Measurements from ENCODE around the gene OLFML3.

DNA sequence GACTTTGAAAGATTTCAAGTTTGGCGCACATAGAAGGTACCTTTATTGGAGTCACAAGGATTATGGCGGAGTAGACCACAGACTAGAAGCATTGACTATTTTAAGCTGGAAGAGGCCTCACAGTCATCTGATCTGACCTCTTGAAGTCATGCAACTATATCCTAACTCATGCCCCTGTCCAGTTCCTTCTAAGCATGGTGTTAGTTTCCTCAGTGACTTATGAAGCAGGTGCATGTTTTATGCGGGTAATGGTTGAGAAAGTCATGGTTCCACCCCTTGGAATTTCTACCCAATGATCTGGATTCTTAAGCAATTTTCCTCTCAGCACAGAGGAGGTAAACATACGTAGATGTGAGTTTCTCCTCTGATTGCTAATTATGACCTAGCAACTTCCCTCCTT lies 11.7 kb downstream of the OLFML3 start:
- no peak for TF ChIP-seq ZFP41 (CRISPR knock-in tag; IDR thresholded peaks at IDR 0.05; ENCODE audit: borderline replicate concordance)
- TF ChIP-seq GPN1 (CRISPR knock-in tag; IDR thresholded peaks at IDR 0.05; ENCODE audit: borderline replicate concordance), result no peak
- TF ChIP-seq ZNF143 (CRISPR knock-in tag; IDR thresholded peaks at IDR 0.05), result no peak
- TF ChIP-seq, protein P1, sequence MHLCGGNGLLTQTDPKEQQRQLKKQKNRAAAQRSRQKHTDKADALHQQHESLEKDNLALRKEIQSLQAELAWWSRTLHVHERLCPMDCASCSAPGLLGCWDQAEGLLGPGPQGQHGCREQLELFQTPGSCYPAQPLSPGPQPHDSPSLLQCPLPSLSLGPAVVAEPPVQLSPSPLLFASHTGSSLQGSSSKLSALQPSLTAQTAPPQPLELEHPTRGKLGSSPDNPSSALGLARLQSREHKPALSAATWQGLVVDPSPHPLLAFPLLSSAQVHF (CRISPR knock-in tag; IDR thresholded peaks at IDR 0.05), result no peak
- TF ChIP-seq KDM3A (CRISPR knock-in tag; IDR thresholded peaks at IDR 0.05; ENCODE audit: low read depth), result no peak
- no peak for TF ChIP-seq EP300 (IDR thresholded peaks at IDR 0.05; ENCODE audit: low read depth in 2 of 2, low read length in 2 of 2)
- TF ChIP-seq EP300 (CRISPR knock-in tag; IDR thresholded peaks at IDR 0.05; ENCODE audit: borderline replicate concordance), result no peak
- TF ChIP-seq, protein P2, sequence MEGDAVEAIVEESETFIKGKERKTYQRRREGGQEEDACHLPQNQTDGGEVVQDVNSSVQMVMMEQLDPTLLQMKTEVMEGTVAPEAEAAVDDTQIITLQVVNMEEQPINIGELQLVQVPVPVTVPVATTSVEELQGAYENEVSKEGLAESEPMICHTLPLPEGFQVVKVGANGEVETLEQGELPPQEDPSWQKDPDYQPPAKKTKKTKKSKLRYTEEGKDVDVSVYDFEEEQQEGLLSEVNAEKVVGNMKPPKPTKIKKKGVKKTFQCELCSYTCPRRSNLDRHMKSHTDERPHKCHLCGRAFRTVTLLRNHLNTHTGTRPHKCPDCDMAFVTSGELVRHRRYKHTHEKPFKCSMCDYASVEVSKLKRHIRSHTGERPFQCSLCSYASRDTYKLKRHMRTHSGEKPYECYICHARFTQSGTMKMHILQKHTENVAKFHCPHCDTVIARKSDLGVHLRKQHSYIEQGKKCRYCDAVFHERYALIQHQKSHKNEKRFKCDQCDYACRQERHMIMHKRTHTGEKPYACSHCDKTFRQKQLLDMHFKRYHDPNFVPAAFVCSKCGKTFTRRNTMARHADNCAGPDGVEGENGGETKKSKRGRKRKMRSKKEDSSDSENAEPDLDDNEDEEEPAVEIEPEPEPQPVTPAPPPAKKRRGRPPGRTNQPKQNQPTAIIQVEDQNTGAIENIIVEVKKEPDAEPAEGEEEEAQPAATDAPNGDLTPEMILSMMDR (CRISPR knock-in tag; IDR thresholded peaks at IDR 0.05), result no peak
- TF ChIP-seq SRSF4 (IDR thresholded peaks at IDR 0.05; ENCODE audit: low read depth, low read length, poor library complexity, severe bottlenecking), result no peak
- TF ChIP-seq, protein P3, sequence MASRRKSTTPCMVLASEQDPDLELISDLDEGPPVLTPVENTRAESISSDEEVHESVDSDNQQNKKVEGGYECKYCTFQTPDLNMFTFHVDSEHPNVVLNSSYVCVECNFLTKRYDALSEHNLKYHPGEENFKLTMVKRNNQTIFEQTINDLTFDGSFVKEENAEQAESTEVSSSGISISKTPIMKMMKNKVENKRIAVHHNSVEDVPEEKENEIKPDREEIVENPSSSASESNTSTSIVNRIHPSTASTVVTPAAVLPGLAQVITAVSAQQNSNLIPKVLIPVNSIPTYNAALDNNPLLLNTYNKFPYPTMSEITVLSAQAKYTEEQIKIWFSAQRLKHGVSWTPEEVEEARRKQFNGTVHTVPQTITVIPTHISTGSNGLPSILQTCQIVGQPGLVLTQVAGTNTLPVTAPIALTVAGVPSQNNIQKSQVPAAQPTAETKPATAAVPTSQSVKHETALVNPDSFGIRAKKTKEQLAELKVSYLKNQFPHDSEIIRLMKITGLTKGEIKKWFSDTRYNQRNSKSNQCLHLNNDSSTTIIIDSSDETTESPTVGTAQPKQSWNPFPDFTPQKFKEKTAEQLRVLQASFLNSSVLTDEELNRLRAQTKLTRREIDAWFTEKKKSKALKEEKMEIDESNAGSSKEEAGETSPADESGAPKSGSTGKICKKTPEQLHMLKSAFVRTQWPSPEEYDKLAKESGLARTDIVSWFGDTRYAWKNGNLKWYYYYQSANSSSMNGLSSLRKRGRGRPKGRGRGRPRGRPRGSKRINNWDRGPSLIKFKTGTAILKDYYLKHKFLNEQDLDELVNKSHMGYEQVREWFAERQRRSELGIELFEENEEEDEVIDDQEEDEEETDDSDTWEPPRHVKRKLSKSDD (CRISPR knock-in tag; IDR thresholded peaks at IDR 0.05; ENCODE audit: low read depth), result no peak
- TF ChIP-seq ZNF34 (CRISPR knock-in tag; IDR thresholded peaks at IDR 0.05; ENCODE audit: borderline replicate concordance), result no peak
- TF ChIP-seq TAF1 (CRISPR knock-in tag; IDR thresholded peaks at IDR 0.05), result no peak

Data from HepG2 (cell line).